Glutamatergic neuron (in vitro differentiated cells): ENCODE results near the gene CCDC33. TPM values are rescaled to one million over a fixed set of nuclear protein-coding genes. Genes with fewer than 3 reads are reported as not detected.

Experiments used
- DNase-seq: peaks from one replicate; pipeline ENCODE4 v3.0.0; 2022
- H3K27ac Mint-ChIP-seq: one replicate; pipeline ENCODE4 v1.8.0; 2020; ENCODE audit warnings: mild to moderate bottlenecking, mixed read lengths, inconsistent platforms; ENCODE audit not compliant: unreplicated experiment
- H3K27me3 Mint-ChIP-seq: one replicate; pipeline ENCODE4 v1.8.0; 2020; ENCODE audit warnings: mild to moderate bottlenecking, moderate library complexity, mixed read lengths, inconsistent platforms; ENCODE audit not compliant: unreplicated experiment
- H3K36me3 Mint-ChIP-seq: one replicate; pipeline ENCODE4 v1.8.0; 2020; ENCODE audit warnings: mild to moderate bottlenecking, mixed read lengths, inconsistent platforms; ENCODE audit not compliant: unreplicated experiment
- H3K4me1 Mint-ChIP-seq: one replicate; pipeline ENCODE4 v1.8.0; 2020; ENCODE audit warnings: mild to moderate bottlenecking, low read depth, mixed read lengths, inconsistent platforms; ENCODE audit not compliant: unreplicated experiment
- H3K4me3 Mint-ChIP-seq: one replicate; pipeline ENCODE4 v1.8.0; 2020; ENCODE audit warnings: mild to moderate bottlenecking, mixed read lengths, inconsistent platforms; ENCODE audit not compliant: unreplicated experiment
- H3K9me3 Mint-ChIP-seq: one replicate; pipeline ENCODE4 v1.8.0; 2020; ENCODE audit warnings: mild to moderate bottlenecking, moderate library complexity, mixed read lengths, inconsistent platforms; ENCODE audit not compliant: unreplicated experiment
- CTCF ChIP-seq: fragments of 200-600 bp; sonication (generic); IDR thresholded peaks from one replicate; pipeline ENCODE4 v1.5.0; 2021; ENCODE audit not compliant: partially characterized antibody, unreplicated experiment
- total RNA-seq: library from RNA; stranded (reverse); fragmentation: NEBNext Ultra II Directional; extraction: Animal tissue kit (Norgen Biotek cat#: 25700); gene quantifications from one replicate; pipeline ENCODE4 v1.2.1, GENCODE V29; 2021; ENCODE audit not compliant: unreplicated experiment

The CCDC33 gene
- total RNA-seq, 1 donor from 2014 or later: 0.49 TPM

- no peak for DNase-seq
- peaks cover 8% of the 10 kb centered on the region for H3K36me3 Mint-ChIP-seq
- H3K9me3 Mint-ChIP-seq: peaks cover 5% of the 10 kb centered on the region
- H3K4me3 Mint-ChIP-seq: no peak overlapping the region
- H3K27ac Mint-ChIP-seq: no peak overlapping the region
- no peak for TF ChIP-seq CTCF
- H3K27me3 Mint-ChIP-seq: peaks cover 11% of the 10 kb centered on the region
- peaks cover 5% of the 10 kb centered on the region for H3K4me1 Mint-ChIP-seq
Measured at GRCh38 chr15:74332011-74332410, 95.9 kb downstream of the CCDC33 start.

GRCh38 chr15:74332611-74333010 is 96.5 kb downstream of the CCDC33 start:
- Mint-ChIP-seq H3K36me3 (peaks cover 8% of the 10 kb centered on the region), H3K4me3 (no peak overlapping the region), H3K27me3 (peaks cover 11% of the 10 kb centered on the region), H3K27ac (no peak overlapping the region), H3K9me3 (peaks cover 5% of the 10 kb centered on the region), H3K4me1 (peaks cover 5% of the 10 kb centered on the region)
- no peak for TF ChIP-seq CTCF
- no peak for DNase-seq

GRCh38 chr15:74333093-74333492 is 97.0 kb downstream of the CCDC33 start:
- TF ChIP-seq CTCF: no peak
- peaks cover 11% of the 10 kb centered on the region for H3K27me3 Mint-ChIP-seq
- peaks cover 5% of the 10 kb centered on the region for H3K9me3 Mint-ChIP-seq
- H3K36me3 Mint-ChIP-seq: peaks cover 8% of the 10 kb centered on the region
- no peak overlapping the region for H3K4me3 Mint-ChIP-seq
- H3K27ac Mint-ChIP-seq: no peak overlapping the region
- no peak for DNase-seq
- peaks cover 5% of the 10 kb centered on the region for H3K4me1 Mint-ChIP-seq

- no peak overlapping the region for H3K4me3 Mint-ChIP-seq
- H3K4me1 Mint-ChIP-seq: peaks cover 2% of the 10 kb centered on the region
- H3K27ac Mint-ChIP-seq: no peak overlapping the region
- no peak for TF ChIP-seq CTCF
- peaks cover 5% of the 10 kb centered on the region for H3K9me3 Mint-ChIP-seq
- no peak for DNase-seq
- peaks cover 11% of the 10 kb centered on the region for H3K27me3 Mint-ChIP-seq
- peaks cover 8% of the 10 kb centered on the region for H3K36me3 Mint-ChIP-seq
Measured at GRCh38 chr15:74333662-74334061, 97.5 kb downstream of the CCDC33 start.

- H3K4me3 Mint-ChIP-seq: no peak overlapping the region
- peaks cover 8% of the 10 kb centered on the region for H3K36me3 Mint-ChIP-seq
- no peaks in the 10 kb centered on the region for H3K4me1 Mint-ChIP-seq
- H3K27ac Mint-ChIP-seq: no peak overlapping the region
- peaks cover 11% of the 10 kb centered on the region for H3K27me3 Mint-ChIP-seq
- peaks cover 5% of the 10 kb centered on the region for H3K9me3 Mint-ChIP-seq
- TF ChIP-seq CTCF: no peak
- DNase-seq: no peak
Measured at GRCh38 chr15:74334127-74334526, 98.0 kb downstream of the CCDC33 start.
